SK-N-SH treated with all-trans-retinoic acid at 6 μM for 48 hours (cell line): Measurements from ENCODE around the gene ARSB.

Experiments used
- ATAC-seq: fragments of 200-7000 bp; cut with Tn5 transposase; 3 replicates; pipeline ENCODE4 v1.9.1; 2020; ENCODE audit warnings: mild to moderate bottlenecking, moderate library complexity
- ARNTL ChIP-seq: fragments of 450-650 bp; formaldehyde crosslinking; IDR thresholded peaks from 2 replicates; pipeline ENCODE4 v1.5.0; 2020; ENCODE audit warnings: low read depth, mild to moderate bottlenecking, moderate library complexity, borderline replicate concordance
- BACH2 ChIP-seq: fragments of 250-450 bp; sonication (Bioruptor Pico); IDR thresholded peaks from 2 replicates; pipeline ENCODE4 v1.9.0; 2021; ENCODE audit warnings: mild to moderate bottlenecking, borderline replicate concordance
- CREB5 ChIP-seq: fragments of 250-450 bp; sonication (Bioruptor Pico); IDR thresholded peaks from 2 replicates; pipeline ENCODE4 v1.5.1; 2020; ENCODE audit warnings: low read depth, mild to moderate bottlenecking, moderate library complexity
- CSDC2 ChIP-seq: fragments of 250-450 bp; sonication (Bioruptor Pico); IDR thresholded peaks from 2 replicates; pipeline ENCODE4 v1.5.0; 2020; ENCODE audit warnings: mild to moderate bottlenecking, moderate library complexity
- CSRNP3 ChIP-seq: fragments of 250-450 bp; sonication (Bioruptor Pico); IDR thresholded peaks from 2 replicates; pipeline ENCODE4 v1.5.1; 2021; ENCODE audit warnings: mild to moderate bottlenecking, moderate library complexity
- ESRRG ChIP-seq: fragments of 250-450 bp; sonication (Bioruptor Pico); IDR thresholded peaks from 2 replicates; pipeline ENCODE4 v1.6.1; 2021; ENCODE audit warnings: mild to moderate bottlenecking
- GLIS3 ChIP-seq: fragments of 250-450 bp; sonication (Bioruptor Pico); IDR thresholded peaks from 2 replicates; pipeline ENCODE4 v1.5.0; 2020; ENCODE audit warnings: mild to moderate bottlenecking, moderate library complexity
- ISL1 ChIP-seq: fragments of 250-450 bp; sonication (Bioruptor Pico); IDR thresholded peaks from 2 replicates; pipeline ENCODE4 v2.1.2; 2022; ENCODE audit warnings: mild to moderate bottlenecking, moderate library complexity
- OSR1 ChIP-seq: fragments of 250-450 bp; sonication (Bioruptor Pico); IDR thresholded peaks from 2 replicates; pipeline ENCODE4 v1.8.0; 2022; ENCODE audit warnings: moderate library complexity, mild to moderate bottlenecking, inconsistent platforms
- PATZ1 ChIP-seq: fragments of 250-450 bp; sonication (Bioruptor Pico); IDR thresholded peaks from 2 replicates; pipeline ENCODE4 v1.8.0; 2020; ENCODE audit warnings: mild to moderate bottlenecking, moderate library complexity, borderline replicate concordance
- POU6F1 ChIP-seq: fragments of 250-450 bp; sonication (Bioruptor Pico); IDR thresholded peaks from 2 replicates; pipeline ENCODE4 v1.8.0; 2021; ENCODE audit warnings: low read depth, mild to moderate bottlenecking, moderate library complexity, borderline replicate concordance
- PPARA ChIP-seq: fragments of 250-450 bp; sonication (Bioruptor Pico); IDR thresholded peaks from 2 replicates; pipeline ENCODE4 v1.5.0; 2020; ENCODE audit warnings: mild to moderate bottlenecking, borderline replicate concordance
- RARB ChIP-seq: fragments of 250-450 bp; sonication (Bioruptor Pico); IDR thresholded peaks from 2 replicates; pipeline ENCODE4 v1.8.0; 2021; ENCODE audit warnings: mild to moderate bottlenecking, moderate library complexity
- SNAI2 ChIP-seq: fragments of 250-450 bp; sonication (Bioruptor Pico); IDR thresholded peaks from 2 replicates; pipeline ENCODE4 v1.5.0; 2020; ENCODE audit warnings: mild to moderate bottlenecking, moderate library complexity
- TCF4 ChIP-seq: fragments of 250-450 bp; sonication (Bioruptor Pico); IDR thresholded peaks from 2 replicates; pipeline ENCODE4 v1.8.0; 2021; ENCODE audit warnings: mild to moderate bottlenecking, moderate library complexity, borderline replicate concordance
- TOX ChIP-seq: fragments of 250-450 bp; sonication (Bioruptor Pico); IDR thresholded peaks from 2 replicates; pipeline ENCODE4 v1.8.0; 2021; ENCODE audit warnings: mild to moderate bottlenecking, moderate library complexity, borderline replicate concordance
- TSHZ2 ChIP-seq: fragments of 250-450 bp; sonication (Bioruptor Pico); IDR thresholded peaks from 2 replicates; pipeline ENCODE4 v1.5.0; 2020; ENCODE audit warnings: mild to moderate bottlenecking, moderate library complexity
- ZC3H10 ChIP-seq: fragments of 250-450 bp; sonication (Bioruptor Pico); IDR thresholded peaks from 2 replicates; pipeline ENCODE4 v1.5.1; 2021; ENCODE audit warnings: mild to moderate bottlenecking, moderate library complexity
- ZFP3 ChIP-seq: fragments of 250-450 bp; sonication (Bioruptor Pico); IDR thresholded peaks from 2 replicates; pipeline ENCODE4 v1.5.0; 2020; ENCODE audit warnings: mild to moderate bottlenecking, moderate library complexity
- ZFP30 ChIP-seq: fragments of 450-650 bp; formaldehyde crosslinking; IDR thresholded peaks from 2 replicates; pipeline ENCODE4 v1.5.0; 2022; ENCODE audit warnings: mild to moderate bottlenecking, moderate library complexity
- ZNF565 ChIP-seq: fragments of 450-650 bp; formaldehyde crosslinking; conservative IDR thresholded peaks from 2 replicates; pipeline ENCODE4 v1.5.0; 2020; ENCODE audit warnings: low read depth, mild to moderate bottlenecking, moderate library complexity
- ZNF70 ChIP-seq: fragments of 450-650 bp; formaldehyde crosslinking; IDR thresholded peaks from 2 replicates; pipeline ENCODE4 v1.5.0; 2020; ENCODE audit warnings: mild to moderate bottlenecking, moderate library complexity
- ZNF8 ChIP-seq: fragments of 450-650 bp; formaldehyde crosslinking; IDR thresholded peaks from 2 replicates; pipeline ENCODE4 v1.5.0; 2020; ENCODE audit warnings: mild to moderate bottlenecking, moderate library complexity

ARSB gene

GRCh38 chr5:79031485-79031867 lies 46.4 kb upstream of the ARSB start:
- ATAC-seq, result peak; percentile 18; the same call in 2 of the 3 replicates
- TF ChIP-seq TCF4 (CRISPR knock-in tag), result 0 out of 2 replicates have a peak, but pooled peaks have one; percentile 1
- no peak for TF ChIP-seq ISL1 (CRISPR knock-in tag)
- no peak for TF ChIP-seq TOX (CRISPR knock-in tag)
- no peak for TF ChIP-seq CSDC2 (CRISPR knock-in tag)
- TF ChIP-seq ZNF70 (CRISPR knock-in tag), result no peak

GRCh38 chr5:79030663-79031484 lies 45.8 kb upstream of the ARSB start:
- ATAC-seq, result peak; percentile 83
- 0 out of 2 replicates have a peak, but pooled peaks have one; percentile 37 for TF ChIP-seq ZNF8 (CRISPR knock-in tag)
- TF ChIP-seq TSHZ2 (CRISPR knock-in tag), result no peak; the same call in 1 of the 2 replicates
- peak; percentile 38; the same call in 1 of the 2 replicates for TF ChIP-seq SNAI2 (CRISPR knock-in tag)
- TF ChIP-seq RARB (CRISPR knock-in tag), result no peak
- TF ChIP-seq ZC3H10 (CRISPR knock-in tag), result no peak
- no peak; the same call in 1 of the 2 replicates for TF ChIP-seq POU6F1 (CRISPR knock-in tag)
- no peak for TF ChIP-seq ZNF70 (CRISPR knock-in tag)
- TF ChIP-seq CREB5, result no peak
- TF ChIP-seq GLIS3 (CRISPR knock-in tag), result no peak
- no peak for TF ChIP-seq PATZ1 (CRISPR knock-in tag)
- no peak for TF ChIP-seq OSR1 (CRISPR knock-in tag)
- TF ChIP-seq TCF4 (CRISPR knock-in tag), result peak; percentile 72
- TF ChIP-seq ZFP30 (CRISPR knock-in tag), result no peak
- no peak for TF ChIP-seq CSDC2 (CRISPR knock-in tag)
- TF ChIP-seq ZFP3 (CRISPR knock-in tag), result no peak
- no peak for TF ChIP-seq ARNTL (CRISPR knock-in tag)
- TF ChIP-seq TOX (CRISPR knock-in tag), result no peak
- no peak for TF ChIP-seq BACH2 (CRISPR knock-in tag)
- no peak for TF ChIP-seq ZNF565
- TF ChIP-seq ISL1 (CRISPR knock-in tag), result peak; percentile 85
- no peak for TF ChIP-seq PPARA (CRISPR knock-in tag)
- no peak for TF ChIP-seq CSRNP3 (CRISPR knock-in tag)
- no peak for TF ChIP-seq ESRRG (CRISPR knock-in tag)
